Endothelial cell of umbilical vein (primary cell): ENCODE measurements around the gene TUBB3. TPM values are rescaled to one million over a fixed set of nuclear protein-coding genes. Genes with fewer than 3 reads are reported as not detected.

Experiments
- BruUV-seq: library from RNA; stranded (reverse); fragments of 400-500 nt; replicated peaks from 2 replicates; lab custom pipeline; 2021; lab: Mats Ljungman, UMichigan
- CTCF ChIA-PET: fragments of 300-600, 350-600 bp; sonication (Branson Sonifier 250); formaldehyde crosslinking; loops from one replicate; lab custom pipeline; 2021; ENCODE audit warnings: antibody characterized with exemption, inconsistent platforms; lab: Charles Lee
- POLR2A ChIA-PET: fragments of 300-600, 350-600 bp; sonication (Branson Sonifier 250); formaldehyde crosslinking; loops from one replicate; lab custom pipeline; 2021; ENCODE audit warnings: antibody characterized with exemption, inconsistent platforms; lab: Charles Lee
- DNase-seq: peaks from one replicate; pipeline ENCODE4 v3.0.0-alpha.2; 2011; ENCODE audit warnings: low read depth, low spot score
- FAIRE-seq: peaks from 2 replicates; lab custom pipeline; 2011; peaks lifted over from hg19 to GRCh38; lab: Jason Lieb, UNC
- H2AFZ ChIP-seq: 2 replicates; pipeline ENCODE4 v1.6.0; 2012; ENCODE audit warnings: low read depth, low read length, control low read depth, inconsistent platforms
- H3K27ac ChIP-seq: 2 replicates; pipeline ENCODE4 v1.5.1; 2011; ENCODE audit warnings: low read depth, mild to moderate bottlenecking, control low read depth, low read length, moderate library complexity; ENCODE audit not compliant: insufficient read depth
- H3K27me3 ChIP-seq, 2 experiments: 2 replicates each; pipeline versions ENCODE4 v1.6.0 to v1.6.1; 2011; ENCODE audit warnings: low read length in 2 of 2, mixed read lengths in 1 of 2; ENCODE audit not compliant: control insufficient read depth in 2 of 2, insufficient read depth in 2 of 2
- H3K36me3 ChIP-seq, 2 experiments: 2 replicates in 1 of 2; 3 replicates in 1 of 2; pipeline ENCODE4 v1.5.1; 2011; ENCODE audit warnings: low read length in 2 of 2, mild to moderate bottlenecking in 1 of 2, moderate library complexity in 1 of 2; ENCODE audit not compliant: control insufficient read depth in 2 of 2, insufficient read depth in 2 of 2; ENCODE audit errors: extremely low read depth in 1 of 2
- H3K4me1 ChIP-seq: 3 replicates; pipeline ENCODE4 v1.5.1; 2011; ENCODE audit warnings: mild to moderate bottlenecking, low read length; ENCODE audit not compliant: control insufficient read depth, insufficient read depth; ENCODE audit errors: extremely low read depth
- H3K4me2 ChIP-seq: 2 replicates; pipeline ENCODE4 v1.6.1; 2011; ENCODE audit warnings: low read length, control low read depth, mixed read lengths; ENCODE audit not compliant: insufficient read depth
- H3K4me3 ChIP-seq, 3 experiments: fragments of 200-600 bp in 1 of 3; sonication (generic), shearing (Covaris generic) in 1 of 3; replicated peaks in 1 of 3; 2 replicates each; pipeline ENCODE4 v1.5.1; 2011 to 2016; ENCODE audit warnings: control low read depth in 3 of 3, low read length in 3 of 3, mild to moderate bottlenecking in 2 of 3, inconsistent platforms in 1 of 3, low read depth in 1 of 3, moderate library complexity in 1 of 3; ENCODE audit not compliant: insufficient read depth in 1 of 3
- H3K79me2 ChIP-seq: 2 replicates; pipeline ENCODE4 v1.6.0; 2012; ENCODE audit warnings: low read length, inconsistent platforms; ENCODE audit not compliant: control insufficient read depth, insufficient read depth
- H3K9ac ChIP-seq: replicated peaks from 2 replicates; pipeline ENCODE3; 2011; ENCODE audit warnings: low read length, control low read depth; ENCODE audit not compliant: insufficient read depth; ENCODE audit errors: extremely low read depth
- H3K9me1 ChIP-seq: replicated peaks from 3 replicates; pipeline ENCODE4 v1.6.0; 2011; ENCODE audit warnings: mild to moderate bottlenecking, low read length; ENCODE audit not compliant: control insufficient read depth, insufficient read depth; ENCODE audit errors: extremely low read depth
- H3K9me3 ChIP-seq: replicated peaks from 2 replicates; pipeline ENCODE4 v1.5.1; 2012; ENCODE audit warnings: low read length, inconsistent platforms; ENCODE audit not compliant: control insufficient read depth, insufficient read depth
- H4K20me1 ChIP-seq: replicated peaks from 2 replicates; pipeline ENCODE3; 2011; ENCODE audit warnings: mild to moderate bottlenecking, low read length; ENCODE audit not compliant: control insufficient read depth, insufficient read depth; ENCODE audit errors: extremely low read depth
- EZH2 ChIP-seq: IDR thresholded peaks from 2 replicates; pipeline ENCODE4 v1.6.1; 2012; ENCODE audit warnings: borderline replicate concordance, low read depth, mild to moderate bottlenecking, moderate library complexity, low read length, inconsistent platforms; ENCODE audit not compliant: severe bottlenecking
- FOS ChIP-seq: IDR thresholded peaks from 2 replicates; pipeline ENCODE4 v1.6.1; 2011; ENCODE audit warnings: mild to moderate bottlenecking, low read length, moderate library complexity, borderline replicate concordance; ENCODE audit not compliant: insufficient read depth
- GATA2 ChIP-seq: IDR thresholded peaks from 2 replicates; pipeline ENCODE4 v1.7.0; 2011; ENCODE audit warnings: low read depth, mild to moderate bottlenecking, moderate library complexity, mixed read lengths, low read length; ENCODE audit not compliant: insufficient read length, insufficient read depth
- JUN ChIP-seq: IDR thresholded peaks from 2 replicates; pipeline ENCODE4 v1.6.1; 2011; ENCODE audit warnings: borderline replicate concordance, low read depth; ENCODE audit not compliant: insufficient read length, insufficient read depth
- MAX ChIP-seq: IDR thresholded peaks from 2 replicates; pipeline ENCODE4 v1.6.1; 2011; ENCODE audit not compliant: insufficient read depth, insufficient read length
- MYC ChIP-seq: IDR thresholded peaks from one replicate; pipeline ENCODE4 v1.6.1; 2011; ENCODE audit warnings: mild to moderate bottlenecking, low read depth, low read length
- POLR2A ChIP-seq: IDR thresholded peaks from 2 replicates; pipeline ENCODE4 v1.6.1; 2012; ENCODE audit warnings: low read depth, mild to moderate bottlenecking, control low read depth, low read length
- POLR2AphosphoS5 ChIP-seq: IDR thresholded peaks from 2 replicates; pipeline ENCODE4 v1.6.1; 2012; ENCODE audit warnings: low read depth, mild to moderate bottlenecking, control low read depth, low read length, moderate library complexity; ENCODE audit not compliant: insufficient read depth
- dilution Hi-C: fragments of 300-500 bp; cut with MboI; formaldehyde crosslinking; loops from one replicate; pipeline ENCODE4 v1.15.0; 2019; ENCODE audit warnings: low sequenced_read_pairs; ENCODE audit not compliant: extremely low pct_ligation_motif_present
- intact Hi-C: fragments of 100-400 bp; cut with micrococcal nuclease; formaldehyde crosslinking; loops from one replicate; pipeline ENCODE4 v1.10.0; 2022
- polyA plus RNA-seq, 4 experiments: library from polyadenylated mRNA; depleted of rRNA in 3 of 4; stranded (reverse) in 3 of 4; unstranded in 1 of 4; fragments of >200 nt; gene quantifications; 2 replicates each; pipeline versions ENCODE4 v1.2.1 to v1.2.3, GENCODE V29; 2011 to 2012; ENCODE audit warnings: missing spikeins in 1 of 4
- total RNA-seq: library from RNA; stranded (reverse); gene quantifications from 2 replicates; pipeline ENCODE4 v1.2.3, GENCODE V29; 2021
- TF ChIP-seq, protein P1 (sequence below), 2 donors: IDR thresholded peaks; 1 replicate in 1 of 2; 2 replicates in 1 of 2; pipeline ENCODE4 v1.5.1; 2011; ENCODE audit warnings: low read length in 2 of 2, mild to moderate bottlenecking in 2 of 2, moderate library complexity in 2 of 2, control low read depth in 1 of 2, inconsistent platforms in 1 of 2, low read depth in 1 of 2; ENCODE audit not compliant: insufficient read depth in 1 of 2; ENCODE audit errors: extremely low read depth in 1 of 2

TUBB3 gene
- total and polyA plus RNA-seq, 2 donors (not counting 3 experiments of a cell fraction or from before 2014, with no cell fraction given): 170 to 215 TPM

- Histone ChIP-seq H3K9me3 (no peaks in the 10 kb centered on the region), H3K4me2 (no peak overlapping the region), H2AFZ (no peak overlapping the region), H3K9ac (no peak overlapping the region), H3K27me3 (no peaks in the 10 kb centered on the region), H4K20me1 (peaks cover 2% of the 10 kb centered on the region), H3K27ac (no peak overlapping the region), H3K9me1 (no peaks in the 10 kb centered on the region), H3K4me1 (no peaks in the 10 kb centered on the region), H3K36me3 (peaks cover 14 to 53% of the 10 kb centered on the region in 2 experiments), H3K79me2 (no peaks in the 10 kb centered on the region), H3K4me3 (no peak overlapping the region)
- dilution Hi-C loops (no loop called here), intact Hi-C loops (no loop called here)
- POLR2A ChIA-PET: interaction anchor here (0.6 kb wide), 1 partner anchor 31 kb away, joined by 3 read pairs; no protein-coding TSS in a partner anchor
- TF ChIP-seq MAX: no peak
- TF ChIP-seq, protein P1, sequence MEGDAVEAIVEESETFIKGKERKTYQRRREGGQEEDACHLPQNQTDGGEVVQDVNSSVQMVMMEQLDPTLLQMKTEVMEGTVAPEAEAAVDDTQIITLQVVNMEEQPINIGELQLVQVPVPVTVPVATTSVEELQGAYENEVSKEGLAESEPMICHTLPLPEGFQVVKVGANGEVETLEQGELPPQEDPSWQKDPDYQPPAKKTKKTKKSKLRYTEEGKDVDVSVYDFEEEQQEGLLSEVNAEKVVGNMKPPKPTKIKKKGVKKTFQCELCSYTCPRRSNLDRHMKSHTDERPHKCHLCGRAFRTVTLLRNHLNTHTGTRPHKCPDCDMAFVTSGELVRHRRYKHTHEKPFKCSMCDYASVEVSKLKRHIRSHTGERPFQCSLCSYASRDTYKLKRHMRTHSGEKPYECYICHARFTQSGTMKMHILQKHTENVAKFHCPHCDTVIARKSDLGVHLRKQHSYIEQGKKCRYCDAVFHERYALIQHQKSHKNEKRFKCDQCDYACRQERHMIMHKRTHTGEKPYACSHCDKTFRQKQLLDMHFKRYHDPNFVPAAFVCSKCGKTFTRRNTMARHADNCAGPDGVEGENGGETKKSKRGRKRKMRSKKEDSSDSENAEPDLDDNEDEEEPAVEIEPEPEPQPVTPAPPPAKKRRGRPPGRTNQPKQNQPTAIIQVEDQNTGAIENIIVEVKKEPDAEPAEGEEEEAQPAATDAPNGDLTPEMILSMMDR (IDR thresholded peaks at IDR 0.05; ENCODE audit: extremely low read depth in 1 of 2, insufficient read depth in 1 of 2, low read depth in 1 of 2, low read length in 2 of 2): no peak
- no peak for TF ChIP-seq EZH2
- no peak for TF ChIP-seq JUN
- no peak for TF ChIP-seq MYC
- no peak for TF ChIP-seq POLR2A
- TF ChIP-seq POLR2AphosphoS5: no peak
- no peak for TF ChIP-seq FOS
- TF ChIP-seq GATA2: no peak
- CTCF ChIA-PET: no interaction called here
- DNase-seq (no peak), FAIRE-seq (no peak)
- BruUV-seq: no TSS peak
These were observed 29.2 kb upstream of the TUBB3 start for GRCh38 chr16:89893642-89894548.
